RKO (cell line): Measurements from ENCODE around the gene PACSIN2.
A peak's percentile ranks its signal among the peaks of the same experiment; 100 is the strongest.

ENCODE experiments used
- DNase-seq: peaks from one replicate; pipeline ENCODE4 v3.0.0-alpha.2; 2016; ENCODE audit warnings: low spot score

PACSIN2 gene

DNA sequence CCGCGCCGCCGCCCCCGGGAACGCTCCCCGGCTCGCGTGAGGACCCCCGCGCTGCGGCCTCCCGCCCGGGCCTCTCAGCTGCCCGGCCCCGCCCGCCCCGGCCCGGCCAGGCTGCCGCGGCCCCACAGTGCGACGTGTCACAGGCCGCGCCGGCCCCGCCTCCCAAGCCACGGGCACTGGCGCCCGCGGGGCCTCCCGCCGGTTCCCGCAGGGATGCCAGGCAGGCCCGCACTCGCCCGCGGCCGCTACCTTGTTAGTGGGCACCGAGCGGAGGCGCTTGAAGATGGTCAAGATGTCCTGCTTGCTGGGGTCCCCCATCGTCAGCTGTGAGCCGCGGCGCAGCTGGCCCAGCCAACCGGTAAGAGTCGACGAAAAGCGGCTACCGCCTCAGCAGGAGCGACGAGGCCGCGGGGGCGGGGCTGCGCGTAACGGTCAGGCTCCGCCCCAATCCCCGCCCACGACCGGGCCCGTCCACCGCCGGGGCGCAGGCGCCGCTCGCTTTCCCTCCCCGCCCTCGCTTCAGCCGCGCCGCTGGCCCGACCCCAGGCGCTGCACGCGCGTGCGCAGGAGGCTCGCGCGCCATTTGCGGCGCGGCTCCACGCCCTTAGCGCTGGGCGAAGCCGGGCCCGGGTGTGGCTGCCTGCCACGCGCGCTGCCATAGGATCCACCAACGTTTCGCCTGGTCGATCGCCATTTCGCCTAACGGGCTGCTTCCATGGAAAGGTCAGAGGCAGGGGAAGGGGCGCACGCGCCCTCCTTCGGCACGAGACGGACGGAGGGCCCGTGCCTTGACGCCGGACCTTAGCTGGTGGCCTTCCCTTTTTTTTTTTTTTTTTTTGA, 157.9 kb downstream of the PACSIN2 start, which contains the start of gene ARFGAP3:
TSS of gene ARFGAP3 (minus strand) at position 409 of the 840 bp plus-strand sequence. CDS start at position 318, 91 bp downstream.
- peak; percentile 90 for DNase-seq

DNA sequence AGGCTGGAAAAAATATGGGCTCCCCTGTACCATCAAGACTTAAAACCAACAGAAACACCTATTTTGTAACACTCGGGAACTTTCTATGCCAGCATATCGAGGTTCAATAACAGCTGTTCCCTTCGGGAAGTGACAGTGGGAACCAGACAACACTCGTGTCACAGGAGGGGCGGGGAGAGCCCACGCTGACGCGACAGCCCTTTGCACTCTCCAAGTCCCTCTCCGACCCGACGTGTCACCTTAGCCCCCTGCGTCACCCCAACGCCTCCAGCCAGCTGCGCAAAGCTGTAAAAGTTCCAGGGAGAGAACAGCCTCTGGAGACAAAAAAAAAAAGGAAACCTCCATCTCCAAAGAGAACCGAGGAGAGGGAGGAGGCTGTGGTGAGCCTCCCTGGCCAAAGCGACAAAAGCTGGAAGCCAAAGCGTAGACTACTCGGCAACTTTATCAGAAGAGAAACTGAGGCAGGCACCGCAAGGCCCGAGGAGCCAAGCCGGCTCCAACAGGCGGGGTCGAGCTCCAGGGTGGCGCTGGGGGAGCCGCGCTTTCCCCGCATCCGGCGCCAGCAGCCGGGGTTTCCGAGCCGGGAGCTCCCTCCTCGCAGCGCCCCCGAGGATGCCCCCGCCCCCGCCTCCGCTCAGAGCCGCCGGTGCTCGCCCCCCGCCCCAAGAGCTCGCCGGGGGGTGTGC, 158.6 kb downstream of the PACSIN2 start:
- DNase-seq, result peak; percentile 54

DNA sequence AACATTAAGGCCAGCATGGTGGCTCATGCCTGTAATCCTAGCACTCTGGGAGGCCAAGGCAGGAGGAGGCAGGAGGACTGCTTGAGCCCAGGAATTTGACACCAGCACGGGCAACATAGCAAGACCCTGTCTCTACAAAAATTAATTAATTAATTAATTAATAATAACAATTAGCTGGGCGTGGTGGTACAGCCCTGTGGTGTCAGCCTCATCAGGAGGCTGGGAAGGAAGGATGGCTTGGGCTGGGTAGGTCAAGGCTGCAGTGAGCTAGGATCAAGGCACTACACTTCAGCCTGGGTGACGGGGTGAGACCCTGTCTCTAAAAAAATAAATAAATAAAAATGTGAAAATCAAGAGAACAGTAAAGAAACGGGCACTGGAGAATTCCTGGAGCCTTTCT, 159.2 kb downstream of the PACSIN2 start:
- DNase-seq, result no peak

DNA sequence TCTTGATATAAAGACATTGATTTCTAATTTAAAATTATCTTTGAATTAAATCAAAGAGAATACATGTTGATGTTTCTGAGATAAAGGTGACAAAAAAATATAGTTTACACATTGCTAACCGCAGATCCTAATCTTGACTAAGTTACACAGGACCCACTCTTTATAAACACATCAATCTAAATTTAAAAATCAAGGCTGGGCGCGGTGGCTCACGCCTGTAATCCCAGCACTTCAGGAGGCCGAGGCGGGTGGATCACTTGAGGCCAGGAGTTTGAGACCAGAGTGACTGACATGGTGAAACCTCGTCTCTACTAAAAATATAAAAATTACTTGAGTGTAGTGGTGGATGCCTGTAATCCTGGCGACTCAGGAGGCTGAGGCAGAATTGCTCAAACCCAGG, 159.7 kb downstream of the PACSIN2 start:
- DNase-seq, result no peak

DNA sequence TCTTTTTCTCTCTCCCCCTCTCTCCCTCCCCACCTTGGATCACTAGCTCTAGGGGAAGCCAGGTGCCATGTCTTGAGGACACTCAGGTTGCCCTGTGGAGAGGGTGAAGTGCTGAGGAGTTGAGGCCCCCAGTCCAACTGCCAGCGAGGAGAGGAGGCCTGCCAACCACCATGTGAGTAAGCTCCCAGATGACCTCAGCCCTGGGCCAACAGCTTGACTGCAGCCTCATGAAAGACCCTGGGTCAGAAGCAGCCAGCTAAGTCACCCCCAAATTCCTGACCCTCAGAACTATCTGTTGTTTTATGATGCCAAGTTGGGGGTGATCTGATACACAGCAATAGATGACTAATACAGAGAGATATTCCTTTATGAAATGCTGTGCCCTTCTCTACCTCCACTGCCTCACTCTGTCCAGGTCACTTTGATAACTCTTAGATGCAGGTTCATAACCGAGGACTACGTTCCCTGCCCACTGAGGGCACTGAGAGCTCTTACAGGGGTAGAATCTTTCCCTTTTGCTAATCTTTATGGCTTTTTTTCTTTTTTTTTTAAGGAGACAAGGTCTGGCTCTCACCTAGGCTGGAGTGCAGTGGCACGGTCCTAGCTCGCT, 165.9 kb downstream of the PACSIN2 start:
- DNase-seq, result no peak

DNA sequence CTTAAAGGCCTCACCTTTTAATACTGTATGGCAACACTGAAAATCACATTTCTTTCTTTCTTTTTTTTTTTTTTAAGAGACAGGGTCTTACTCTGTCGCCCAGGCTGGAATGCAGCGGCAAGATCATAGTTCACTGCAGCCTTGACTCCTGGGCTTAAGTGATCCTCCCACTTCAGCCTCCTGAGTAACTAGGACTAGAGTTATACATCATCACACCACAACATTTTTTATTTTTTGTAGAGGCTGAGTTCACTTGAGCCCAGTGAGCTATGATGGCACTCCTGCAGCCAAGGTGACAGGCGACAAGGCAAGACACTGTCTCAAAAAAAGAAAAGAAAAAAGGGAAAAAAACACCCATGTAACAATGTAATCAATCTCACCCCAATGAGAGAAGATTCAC, 167.8 kb downstream of the PACSIN2 start:
- no peak for DNase-seq

DNA sequence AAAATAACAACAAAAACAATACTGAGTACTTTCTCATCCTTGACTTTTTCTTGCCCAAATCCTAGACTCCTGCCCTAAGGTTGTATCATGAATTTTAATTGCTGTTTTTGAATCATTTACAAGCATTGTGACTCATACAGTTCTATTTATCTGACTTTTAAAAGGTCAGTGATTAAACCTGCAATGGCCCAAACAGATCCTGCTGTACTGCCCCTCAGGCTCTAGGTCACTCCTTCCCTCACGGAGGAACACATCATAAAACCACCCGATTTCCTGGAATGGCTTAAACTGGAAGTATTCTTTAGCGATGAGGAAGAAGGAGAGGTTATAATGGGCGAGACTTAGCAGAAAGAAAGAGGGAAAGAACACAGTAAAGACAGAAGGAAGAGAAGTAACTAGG, 170.2 kb downstream of the PACSIN2 start:
- no peak for DNase-seq

DNA sequence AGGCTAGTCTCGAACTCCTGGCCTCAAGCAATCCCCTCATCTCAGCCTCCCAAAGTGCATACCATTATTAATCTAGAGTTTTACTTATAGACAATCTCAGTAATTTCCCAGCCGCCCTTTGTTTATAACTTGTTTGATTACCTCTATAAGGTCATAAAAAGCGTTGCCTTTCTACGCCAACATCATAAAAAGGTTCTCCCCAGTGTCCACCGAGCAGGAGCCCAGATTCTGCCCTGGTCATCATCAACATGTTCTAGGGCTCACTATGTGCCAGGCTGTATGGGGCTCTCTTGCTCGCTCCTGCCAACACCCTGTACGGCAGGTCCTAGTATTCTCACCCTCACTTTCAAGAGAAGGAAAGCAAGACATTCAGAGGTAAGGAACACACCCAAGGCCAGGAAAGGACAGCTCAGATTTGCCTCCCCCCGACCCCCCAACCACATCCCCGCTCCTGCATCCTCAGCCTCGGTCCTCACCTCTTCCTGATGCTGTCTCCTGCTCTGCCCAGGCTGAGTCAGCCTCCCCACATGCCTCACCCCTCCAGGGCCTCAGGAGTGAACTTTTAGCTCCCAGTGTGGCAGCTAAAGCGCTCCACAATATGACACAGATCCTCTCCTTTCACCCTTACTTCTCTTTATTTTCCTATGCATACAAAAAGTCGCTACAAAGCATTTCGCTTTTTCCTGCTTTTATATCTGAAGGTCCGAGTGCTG, 172.1 kb downstream of the PACSIN2 start:
- DNase-seq, result no peak

DNA sequence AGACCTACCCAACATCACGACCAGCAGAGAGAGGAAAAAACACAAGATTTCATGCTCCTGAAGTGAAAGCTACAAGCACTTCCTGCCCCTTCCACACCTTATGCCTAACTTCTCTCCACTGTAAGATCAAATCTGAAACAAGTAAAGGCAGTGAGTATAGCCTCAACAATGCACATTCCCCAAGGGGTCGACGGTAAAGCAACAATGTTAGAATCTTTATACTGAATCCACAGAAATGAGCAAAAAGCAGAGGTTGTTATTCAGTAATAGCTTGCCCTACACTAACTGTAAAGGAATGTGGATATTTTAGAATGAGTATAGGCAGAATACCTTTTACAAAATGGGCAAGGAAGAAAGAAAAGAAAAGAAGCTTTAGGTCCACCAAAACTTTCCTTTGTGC, 173.5 kb downstream of the PACSIN2 start:
- DNase-seq, result no peak

DNA sequence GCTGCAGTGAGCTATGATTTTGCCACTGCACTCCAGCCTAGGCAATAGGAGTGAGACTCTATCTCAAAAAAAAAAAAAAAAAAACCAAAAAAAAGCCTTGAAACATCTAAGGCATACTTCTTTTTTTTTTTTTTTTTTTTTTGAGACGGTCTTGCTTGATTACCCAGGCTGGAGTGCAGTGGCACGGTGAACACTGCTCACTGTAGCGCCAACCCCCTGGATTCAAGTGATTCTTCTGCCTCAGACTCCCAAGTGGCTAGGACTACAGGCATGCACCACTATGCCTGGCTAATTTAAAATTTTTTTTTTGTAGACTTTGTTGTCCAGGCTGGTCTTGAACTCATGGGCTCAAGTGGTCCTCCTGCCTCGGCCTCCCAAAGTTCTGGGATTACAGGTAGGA, 177.4 kb downstream of the PACSIN2 start:
- no peak for DNase-seq

DNA sequence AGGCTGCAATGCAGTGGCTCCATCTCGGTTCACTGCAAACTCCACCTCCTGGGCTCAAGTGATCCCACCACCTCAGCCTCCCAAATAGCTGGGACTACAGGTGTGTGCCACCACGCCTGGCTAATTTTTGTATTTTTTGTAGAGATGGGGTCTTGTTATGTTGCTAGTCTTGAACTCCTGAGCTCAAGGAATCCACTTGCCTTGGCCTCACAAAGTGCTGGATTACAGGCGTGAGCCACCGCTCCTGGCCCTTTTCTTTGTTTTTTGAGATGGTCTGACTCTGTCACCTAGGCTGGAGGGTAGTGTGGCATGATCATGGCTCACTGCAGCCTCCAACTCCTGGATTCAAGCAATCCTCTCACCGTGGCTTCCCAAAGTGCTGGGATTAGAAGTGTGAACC, 178.9 kb downstream of the PACSIN2 start:
- no peak for DNase-seq

DNA sequence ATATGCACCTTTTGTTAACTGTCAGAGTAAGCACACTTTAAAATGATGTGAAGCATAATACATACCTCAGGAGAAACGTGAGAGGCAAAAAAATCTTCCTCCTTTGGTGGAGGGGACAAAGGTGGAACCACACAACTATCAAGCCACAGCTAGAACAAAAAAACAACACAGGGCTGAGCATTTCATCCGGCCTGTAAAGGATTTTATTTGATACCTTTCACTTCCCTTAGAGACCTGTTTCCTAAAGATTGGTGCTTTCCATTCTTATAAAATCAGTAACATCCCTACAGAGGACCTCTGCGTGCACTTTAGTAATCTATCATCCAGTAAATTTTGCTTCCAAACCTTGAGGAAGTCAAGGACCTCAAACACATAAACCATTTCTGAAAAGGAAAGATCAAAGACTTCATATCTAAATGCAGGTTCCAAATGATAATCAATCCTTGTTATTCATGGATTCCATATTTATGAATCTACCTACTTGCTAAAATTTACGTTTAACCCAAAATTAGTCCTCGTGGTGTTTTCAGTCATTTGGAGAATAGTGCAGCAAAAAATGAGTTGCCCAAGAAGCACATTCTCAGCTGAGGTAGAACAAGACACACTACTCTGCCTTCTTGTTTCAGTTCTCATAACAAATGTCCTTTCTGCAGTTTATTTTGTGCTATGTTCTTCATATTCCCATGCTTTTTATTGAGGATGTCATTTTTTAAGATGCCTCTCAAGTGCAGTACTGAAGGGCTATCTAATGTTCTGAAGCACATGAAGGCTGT, 180.6 kb downstream of the PACSIN2 start:
- no peak for DNase-seq

DNA sequence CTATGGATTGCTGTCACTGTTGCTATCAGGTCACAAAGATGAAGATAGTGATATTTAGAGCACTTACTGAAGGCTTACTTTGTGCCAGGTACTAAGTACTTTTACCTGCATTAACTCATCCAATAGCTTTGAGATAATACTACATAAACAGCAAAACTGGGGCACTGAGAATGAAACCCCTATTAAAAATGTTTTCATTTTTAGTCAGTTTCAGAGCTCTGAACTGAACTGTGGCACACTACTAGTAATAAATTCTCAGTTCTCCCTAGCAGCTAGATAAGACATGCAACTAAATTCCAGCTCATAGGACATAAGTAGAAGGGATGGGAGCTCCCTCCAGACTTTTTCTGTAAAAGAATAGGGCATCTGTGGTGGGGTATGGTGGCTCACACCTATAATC, 181.8 kb downstream of the PACSIN2 start:
- no peak for DNase-seq

DNA sequence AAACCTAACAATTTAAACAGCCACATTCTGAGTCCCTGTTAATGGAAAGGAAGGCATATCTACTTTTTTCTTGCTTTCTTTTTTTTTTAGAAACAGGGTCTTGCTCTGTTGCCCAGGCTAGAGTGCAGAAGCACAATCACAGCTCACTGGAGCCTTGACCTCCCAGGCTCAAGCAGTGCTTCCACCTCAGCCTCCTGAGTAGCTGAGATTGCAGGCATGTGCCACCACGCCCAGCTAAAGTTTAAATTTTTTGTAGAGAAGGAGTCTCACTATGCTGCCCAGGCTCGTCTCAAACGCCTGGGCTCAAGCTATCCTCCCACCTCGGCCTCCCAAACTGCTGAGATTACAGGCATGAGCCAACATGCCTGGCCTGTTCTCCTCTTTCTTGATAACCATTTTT, 183.2 kb downstream of the PACSIN2 start:
- no peak for DNase-seq

DNA sequence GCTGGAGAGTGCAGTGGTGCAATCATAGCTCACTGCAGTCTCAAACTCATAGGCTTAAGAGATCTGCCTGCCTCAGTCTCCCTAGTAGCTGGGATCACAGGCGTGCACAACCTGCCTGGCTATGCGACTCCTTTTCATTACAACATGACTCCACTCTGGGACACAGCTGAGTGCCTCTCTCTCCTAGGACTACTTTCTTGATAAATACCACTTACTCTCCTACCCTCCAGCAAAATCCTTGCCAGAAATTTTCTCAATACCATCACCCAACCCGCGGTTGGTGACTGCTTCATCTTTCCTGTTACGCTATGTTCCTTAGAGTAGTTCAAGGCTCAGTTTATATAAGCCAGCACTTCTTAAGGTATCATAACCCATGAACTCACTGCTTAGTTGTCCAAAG, 184.8 kb downstream of the PACSIN2 start:
- DNase-seq, result no peak

DNA sequence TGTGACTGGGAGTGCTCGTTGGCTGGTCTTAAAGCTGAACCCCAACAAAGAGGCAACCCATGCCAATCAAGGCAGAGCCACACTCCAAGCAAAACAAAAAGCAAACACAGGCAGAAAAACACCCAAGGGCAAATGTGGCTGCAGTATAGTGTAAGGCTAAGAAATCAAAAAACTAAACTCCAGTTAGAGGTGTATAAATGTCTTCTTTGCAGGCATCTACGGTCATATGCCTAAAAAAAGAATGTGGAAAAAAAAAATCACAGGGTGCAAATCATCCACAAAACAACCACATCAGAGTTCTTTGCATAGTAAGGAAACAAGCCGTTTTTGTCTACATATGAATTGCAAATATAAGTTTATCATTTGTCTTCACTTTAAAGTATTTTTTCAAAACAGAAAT, 185.6 kb downstream of the PACSIN2 start:
- DNase-seq, result no peak

DNA sequence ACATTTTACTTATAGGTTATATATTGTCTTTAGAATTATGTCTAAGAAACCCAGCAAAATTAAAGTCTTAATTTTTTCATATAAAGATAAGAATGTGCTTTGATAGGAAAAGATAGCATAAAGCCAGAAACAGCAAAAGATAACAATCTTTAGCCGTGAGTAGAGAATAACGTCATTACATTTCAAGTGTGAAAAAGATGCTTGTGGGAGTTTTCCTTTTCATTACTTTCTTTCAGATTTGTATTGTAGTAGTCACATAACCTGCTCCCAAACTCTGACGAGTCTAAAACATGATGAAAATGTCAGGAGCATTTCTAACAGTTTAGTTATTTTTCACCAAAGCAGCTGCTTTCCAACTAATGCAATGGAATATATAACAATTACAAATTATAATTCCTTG, 189.2 kb downstream of the PACSIN2 start:
- no peak for DNase-seq

DNA sequence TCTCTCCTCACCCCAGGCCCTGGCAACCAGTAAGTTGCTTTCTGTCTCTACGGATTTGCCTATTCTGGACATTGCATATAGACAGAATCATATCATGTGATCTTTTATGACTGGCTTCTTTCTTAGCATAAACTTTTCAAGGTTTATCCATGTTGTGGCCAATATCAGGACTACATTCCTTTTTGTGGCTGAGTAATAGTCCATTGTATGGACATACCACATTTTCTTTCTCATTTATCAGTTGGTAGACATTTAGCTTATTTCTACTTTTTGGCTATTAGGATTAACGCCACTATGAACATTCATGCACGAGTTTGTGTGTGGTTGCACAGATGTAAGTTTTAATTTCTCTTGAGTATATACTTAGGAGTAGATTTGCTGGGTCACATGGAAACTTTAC, 193.6 kb downstream of the PACSIN2 start:
- no peak for DNase-seq

DNA sequence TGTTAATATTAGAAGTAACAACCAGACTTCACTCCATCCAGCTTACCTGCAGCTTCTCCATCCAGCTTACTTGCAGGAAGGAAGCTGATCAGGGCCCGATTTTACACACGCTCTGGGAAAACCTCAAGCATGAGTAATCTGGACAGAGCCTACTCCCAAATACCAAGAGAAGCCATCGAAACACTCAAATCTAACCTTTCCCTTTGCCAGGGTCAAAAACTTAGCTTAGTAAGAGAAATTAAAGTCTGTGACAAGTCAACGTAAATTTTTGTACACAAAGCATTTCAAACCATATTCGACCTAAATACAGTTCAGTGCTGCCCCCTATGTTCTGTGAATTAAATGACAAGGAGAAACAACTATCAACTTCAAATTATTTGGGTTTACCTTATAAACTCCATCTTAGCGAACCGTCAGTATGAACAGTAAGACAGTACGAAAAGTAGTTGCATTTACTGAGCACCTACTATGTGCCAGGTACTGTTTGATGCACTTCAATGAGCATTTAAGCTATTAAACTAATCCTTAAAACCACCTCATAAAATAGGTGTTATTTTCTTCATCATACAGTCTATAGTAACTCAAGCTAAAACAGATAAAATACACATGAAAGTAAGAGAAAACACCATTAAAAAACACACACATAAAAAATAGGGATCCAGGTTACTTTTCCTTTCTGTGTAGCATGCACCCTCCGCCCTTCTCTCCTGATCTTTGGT, 194.7 kb downstream of the PACSIN2 start:
- peak; percentile 34 for DNase-seq
